HepG2 (cell line): ENCODE data around the gene VDR. TPM values are rescaled to one million over a fixed set of nuclear protein-coding genes. Genes with fewer than 3 reads are reported as not detected.
A peak's percentile ranks its signal among the peaks of the same experiment; 100 is the strongest.

ENCODE experiments used
- CCAR2 ChIP-seq: fragments of 200-400 bp; formaldehyde crosslinking; optimal IDR thresholded peaks from 2 replicates; pipeline ENCODE3; 2018; ENCODE audit warnings: low read depth, mild to moderate bottlenecking, low read length, moderate library complexity
- DZIP1 ChIP-seq: sonication (generic); formaldehyde crosslinking; IDR thresholded peaks from 2 replicates; pipeline ENCODE4 v1.5.0; 2020; ENCODE audit warnings: mild to moderate bottlenecking, missing genetic modification reagents
- EZH2 ChIP-seq: conservative IDR thresholded peaks from 2 replicates; pipeline ENCODE4 v1.6.1; 2012; ENCODE audit warnings: mild to moderate bottlenecking, low read depth, low read length, moderate library complexity
- GABPB1 ChIP-seq: IDR thresholded peaks from 2 replicates; pipeline ENCODE4 v1.6.1; 2016; ENCODE audit warnings: mild to moderate bottlenecking, missing genetic modification reagents, moderate library complexity, missing compliant biosample characterization
- MTERF4 ChIP-seq: sonication (generic); formaldehyde crosslinking; IDR thresholded peaks from 2 replicates; pipeline ENCODE4 v1.8.0; 2023; ENCODE audit warnings: mild to moderate bottlenecking, missing genetic modification reagents
- NR2C2 ChIP-seq: sonication (generic); formaldehyde crosslinking; IDR thresholded peaks from 2 replicates; pipeline ENCODE4 v1.4.0; 2020; ENCODE audit warnings: missing genetic modification reagents, mild to moderate bottlenecking, moderate library complexity, borderline replicate concordance
- NR2F6 ChIP-seq, 2 experiments: IDR thresholded peaks; 2 replicates each; pipeline ENCODE4 v1.6.1; 2016; ENCODE audit warnings: antibody characterized with exemption in 1 of 2, mild to moderate bottlenecking in 1 of 2
- PRDM10 ChIP-seq: sonication (generic); formaldehyde crosslinking; IDR thresholded peaks from 2 replicates; pipeline ENCODE4 v1.4.0; 2020; ENCODE audit warnings: low read depth, missing genetic modification reagents
- SP4 ChIP-seq: sonication (generic); formaldehyde crosslinking; IDR thresholded peaks from 2 replicates; pipeline ENCODE4 v1.8.1; 2023; ENCODE audit warnings: mild to moderate bottlenecking, missing genetic modification reagents
- TEAD3 ChIP-seq: optimal IDR thresholded peaks from 2 replicates; pipeline ENCODE3; 2016; ENCODE audit warnings: borderline replicate concordance
- ZBTB33 ChIP-seq: sonication (generic); formaldehyde crosslinking; IDR thresholded peaks from 2 replicates; pipeline ENCODE4 v1.4.0; 2020; ENCODE audit warnings: missing genetic modification reagents
- ZBTB44 ChIP-seq: sonication (generic); formaldehyde crosslinking; IDR thresholded peaks from 2 replicates; pipeline ENCODE4 v1.4.0; 2020; ENCODE audit warnings: missing genetic modification reagents
- ZFYVE20 ChIP-seq: sonication (generic); formaldehyde crosslinking; IDR thresholded peaks from 2 replicates; pipeline ENCODE4 v1.8.0; 2023; ENCODE audit warnings: low read depth, mild to moderate bottlenecking, moderate library complexity, missing genetic modification reagents, borderline replicate concordance
- ZNF562 ChIP-seq: sonication (generic); formaldehyde crosslinking; IDR thresholded peaks from 2 replicates; pipeline ENCODE4 v1.8.0; 2022; ENCODE audit warnings: missing genetic modification reagents, borderline replicate concordance
- ZNF691 ChIP-seq: sonication (generic); formaldehyde crosslinking; IDR thresholded peaks from 2 replicates; pipeline ENCODE4 v1.4.0; 2020; ENCODE audit warnings: missing genetic modification reagents, low read depth, mild to moderate bottlenecking, borderline replicate concordance
- ZNF7 ChIP-seq: IDR thresholded peaks from 2 replicates; pipeline ENCODE4 v1.6.1; 2016; ENCODE audit warnings: missing biosample characterization, missing genetic modification reagents
- ZNF709 ChIP-seq: sonication (generic); formaldehyde crosslinking; IDR thresholded peaks from 2 replicates; pipeline ENCODE4 v1.5.0; 2020; ENCODE audit warnings: mild to moderate bottlenecking, missing genetic modification reagents
- polyA plus RNA-seq, 8 experiments: library from polyadenylated mRNA; depleted of rRNA in 3 of 8; stranded (reverse) in 7 of 8; unstranded in 1 of 8; fragments of >200 nt; fragmentation: Illumina TruSeq in 4 of 8; extraction: Trizol in 4 of 8; gene quantifications; 2 replicates each; pipeline versions ENCODE4 v1.2.1 to v1.2.3, GENCODE V29; 2011 to 2016; ENCODE audit warnings: low read depth in 4 of 8, missing spikeins in 1 of 8, mixed read lengths in 1 of 8; ENCODE audit not compliant: insufficient read depth in 1 of 8
- total RNA-seq, 5 experiments: library from RNA; depleted of rRNA; stranded (reverse); fragments of >200 nt; fragmentation: Illumina TruSeq; extraction: Trizol; gene quantifications; 2 replicates each; pipeline ENCODE4 v1.2.3, GENCODE V29; 2016; ENCODE audit warnings: low read depth in 1 of 5

The VDR gene
- total and polyA plus RNA-seq, 2 of the 13 experiments (the other 11 are each of a cell fraction or from before 2014, with no cell fraction given) = 0.08 to 0.33 TPM

GRCh38 chr12:47870175-47870781 is 34.5 kb downstream of the VDR start (continued):
- TF ChIP-seq ZBTB44 (CRISPR knock-in tag) = no peak
- TF ChIP-seq ZNF691 = no peak
- TF ChIP-seq GABPB1 (CRISPR knock-in tag) = no peak
- no peak for TF ChIP-seq EZH2
- no peak for TF ChIP-seq SP4 (CRISPR knock-in tag)
- TF ChIP-seq ZBTB33 (CRISPR knock-in tag) = no peak
- TF ChIP-seq NR2F6 (IDR thresholded peaks at IDR 0.05) = peak; percentile 21; the same call in 1 of the 2 replicates
- TF ChIP-seq NR2F6 (CRISPR knock-in tag; IDR thresholded peaks at IDR 0.05) = peak; percentile 72
- TF ChIP-seq ZFYVE20 (CRISPR knock-in tag) = no peak
- TF ChIP-seq NR2C2 = peak; percentile 11; the same call in 1 of the 2 replicates
- 0 out of 2 replicates have a peak, but pooled peaks have one; percentile 32 for TF ChIP-seq PRDM10 (CRISPR knock-in tag)
- TF ChIP-seq CCAR2 = no peak
- no peak for TF ChIP-seq DZIP1
- TF ChIP-seq ZNF7 (CRISPR knock-in tag) = no peak
- TF ChIP-seq MTERF4 (CRISPR knock-in tag) = no peak
- peak; percentile 63 for TF ChIP-seq TEAD3 (CRISPR knock-in tag)
- TF ChIP-seq ZNF709 (CRISPR knock-in tag) = no peak
- TF ChIP-seq ZNF562 (CRISPR knock-in tag) = no peak
